CD14-positive monocyte (primary cell): ENCODE data around the gene IPMK. TPM values are rescaled to one million over a fixed set of nuclear protein-coding genes. Genes with fewer than 3 reads are reported as not detected.
A peak's percentile ranks its signal among the peaks of the same experiment; 100 is the strongest.

Experiments used
- DNase-seq, 3 donors: peaks; one replicate each; pipeline ENCODE4 v3.0.0-alpha.2; 2011 to 2022
- H2AFZ ChIP-seq: 2 replicates; pipeline ENCODE4 v1.6.0; 2012; ENCODE audit warnings: mild to moderate bottlenecking, low read depth, low read length, inconsistent platforms; ENCODE audit not compliant: insufficient read depth, poor library complexity, severe bottlenecking
- H3K27ac ChIP-seq, 2 donors: 1 replicate in 1 of 2; 2 replicates in 1 of 2; pipeline ENCODE4 v1.5.1; 2012 to 2013; ENCODE audit warnings: low read length in 2 of 2, control low read depth in 1 of 2, inconsistent platforms in 1 of 2, low read depth in 1 of 2, mild to moderate bottlenecking in 1 of 2
- H3K27me3 ChIP-seq, 2 donors: one replicate each; pipeline versions ENCODE4 v1.6.0 to v1.6.1; 2011 to 2013; ENCODE audit warnings: low read length in 2 of 2; ENCODE audit not compliant: control insufficient read depth in 2 of 2, insufficient read depth in 2 of 2
- H3K36me3 ChIP-seq, 2 donors: replicated peaks in 1 of 2; 1 replicate in 1 of 2; 2 replicates in 1 of 2; pipeline versions ENCODE4 v1.5.1 to v1.6.1; 2012 to 2013; ENCODE audit warnings: low read length in 2 of 2, control low read depth in 1 of 2, inconsistent platforms in 1 of 2, mild to moderate bottlenecking in 1 of 2; ENCODE audit not compliant: insufficient read depth in 2 of 2, control insufficient read depth in 1 of 2
- H3K4me1 ChIP-seq, 2 donors: 1 replicate in 1 of 2; 2 replicates in 1 of 2; pipeline versions ENCODE4 v1.5.1 to v1.6.1; 2012 to 2013; ENCODE audit warnings: low read length in 2 of 2, control low read depth in 1 of 2, inconsistent platforms in 1 of 2, mild to moderate bottlenecking in 1 of 2, moderate library complexity in 1 of 2; ENCODE audit not compliant: insufficient read depth in 2 of 2, control insufficient read depth in 1 of 2
- H3K4me2 ChIP-seq: replicated peaks from 2 replicates; pipeline ENCODE3; 2012; ENCODE audit warnings: low read length, moderate library complexity, mild to moderate bottlenecking; ENCODE audit not compliant: poor library complexity, severe bottlenecking; ENCODE audit errors: extremely low read depth
- H3K4me3 ChIP-seq, 3 experiments: fragments of 200-600 bp in 1 of 3; sonication (generic) in 1 of 3; replicated peaks in 1 of 3; 1 replicate in 2 of 3; 2 replicates in 1 of 3; pipeline ENCODE4 v1.5.1; 2011 to 2013; ENCODE audit warnings: low read length in 3 of 3, mild to moderate bottlenecking in 3 of 3, control low read depth in 2 of 3, low read depth in 2 of 3, inconsistent platforms in 1 of 3, moderate library complexity in 1 of 3
- H3K79me2 ChIP-seq: 2 replicates; pipeline ENCODE4 v1.6.0; 2012; ENCODE audit warnings: mild to moderate bottlenecking, control low read depth, inconsistent platforms, low read length, moderate library complexity; ENCODE audit not compliant: insufficient read depth
- H3K9ac ChIP-seq: 2 replicates; pipeline ENCODE4 v1.6.0; 2017; ENCODE audit warnings: low read length, mild to moderate bottlenecking; ENCODE audit not compliant: insufficient read depth, poor library complexity, severe bottlenecking
- H3K9me3 ChIP-seq, 2 donors: replicated peaks in 1 of 2; 1 replicate in 1 of 2; 2 replicates in 1 of 2; pipeline versions ENCODE4 v1.5.1 to v1.6.1; 2012 to 2013; ENCODE audit warnings: low read length in 2 of 2, control low read depth in 1 of 2; ENCODE audit not compliant: control insufficient read depth in 1 of 2, insufficient read depth in 1 of 2
- H4K20me1 ChIP-seq: 2 replicates; pipeline ENCODE4 v1.6.0; 2012; ENCODE audit warnings: mild to moderate bottlenecking, low read length, control low read depth, moderate library complexity; ENCODE audit not compliant: insufficient read depth
- H3K27ac Mint-ChIP-seq, 7 donors: one replicate each; pipeline ENCODE4 v1.8.0; 2020; ENCODE audit warnings: mild to moderate bottlenecking in 7 of 7, mixed read lengths in 7 of 7, moderate library complexity in 6 of 7, inconsistent platforms in 2 of 7
- H3K27me3 Mint-ChIP-seq, 3 donors: one replicate each; pipeline ENCODE4 v1.8.0; 2021 to 2022; ENCODE audit warnings: low read depth in 3 of 3, mild to moderate bottlenecking in 3 of 3, mixed read lengths in 3 of 3, moderate library complexity in 3 of 3, inconsistent platforms in 1 of 3
- H3K36me3 Mint-ChIP-seq, 2 donors: one replicate each; pipeline ENCODE4 v1.8.0; 2020; ENCODE audit warnings: mixed read lengths in 2 of 2, inconsistent platforms in 1 of 2, mild to moderate bottlenecking in 1 of 2
- H3K4me1 Mint-ChIP-seq: one replicate; pipeline ENCODE4 v1.8.0; 2020; ENCODE audit warnings: mild to moderate bottlenecking, mixed read lengths
- H3K4me3 Mint-ChIP-seq, 2 donors: one replicate each; pipeline ENCODE4 v1.8.0; 2020; ENCODE audit warnings: mild to moderate bottlenecking in 2 of 2, mixed read lengths in 2 of 2, moderate library complexity in 1 of 2
- H3K9me3 Mint-ChIP-seq, 7 donors: one replicate each; pipeline ENCODE4 v1.8.0; 2020 to 2022; ENCODE audit warnings: mixed read lengths in 7 of 7, mild to moderate bottlenecking in 6 of 7, moderate library complexity in 6 of 7, inconsistent platforms in 2 of 7
- WGBS: methylation state at CpG from one replicate; pipeline ENCODE4 v1.1.5; 2013; ENCODE audit warnings: missing lambda C conversion rate; ENCODE audit not compliant: insufficient coverage; 5-methylcytosine and 5-hydroxymethylcytosine counted together
- intact Hi-C, 2 donors: fragments of 100-400 bp; cut with micrococcal nuclease; formaldehyde crosslinking; loops; one replicate each; pipeline versions ENCODE4 v1.15.0 to v1.15.1; 2023
- polyA plus RNA-seq, 3 donors: library from polyadenylated mRNA; depleted of rRNA in 1 of 3; unstranded in 2 of 3; stranded (reverse) in 1 of 3; fragments of 300-500 nt in 2 of 3; fragments of >200 nt in 1 of 3; fragmentation: Illumina TruSeq in 2 of 3; gene quantifications; 1 replicate in 2 of 3; 2 replicates in 1 of 3; pipeline ENCODE4 v1.2.3, GENCODE V29; 2012 to 2021
- TF ChIP-seq, protein P1 (sequence below): fragments of 200-600 bp; IDR thresholded peaks from one replicate; pipeline ENCODE4 v1.8.0; 2022; ENCODE audit warnings: antibody characterized with exemption, mild to moderate bottlenecking

The IPMK gene
- polyA plus RNA-seq, 3 donors: 6.1 to 10.9 (median 8.8) TPM

- H3K27me3 Mint-ChIP-seq: peaks cover 0 to 2% (median 0%) of the 10 kb centered on the region in 3 donors
- intact Hi-C loops: no loop called here
- Histone ChIP-seq H4K20me1 (peaks cover 54% of the 10 kb centered on the region), H3K36me3 (peaks cover 41 to 87% of the 10 kb centered on the region in 2 donors), H3K27ac (no peak overlapping the region), H3K4me1 (no peaks in the 10 kb centered on the region), H3K9ac (no peak overlapping the region), H3K4me3 (no peak overlapping the region), H3K4me2 (no peak overlapping the region), H2AFZ (no peak overlapping the region), H3K9me3 (no peaks in the 10 kb centered on the region), H3K27me3 (no peaks in the 10 kb centered on the region), H3K79me2 (no peaks in the 10 kb centered on the region)
- DNase-seq: no peak
- TF ChIP-seq, protein P1, sequence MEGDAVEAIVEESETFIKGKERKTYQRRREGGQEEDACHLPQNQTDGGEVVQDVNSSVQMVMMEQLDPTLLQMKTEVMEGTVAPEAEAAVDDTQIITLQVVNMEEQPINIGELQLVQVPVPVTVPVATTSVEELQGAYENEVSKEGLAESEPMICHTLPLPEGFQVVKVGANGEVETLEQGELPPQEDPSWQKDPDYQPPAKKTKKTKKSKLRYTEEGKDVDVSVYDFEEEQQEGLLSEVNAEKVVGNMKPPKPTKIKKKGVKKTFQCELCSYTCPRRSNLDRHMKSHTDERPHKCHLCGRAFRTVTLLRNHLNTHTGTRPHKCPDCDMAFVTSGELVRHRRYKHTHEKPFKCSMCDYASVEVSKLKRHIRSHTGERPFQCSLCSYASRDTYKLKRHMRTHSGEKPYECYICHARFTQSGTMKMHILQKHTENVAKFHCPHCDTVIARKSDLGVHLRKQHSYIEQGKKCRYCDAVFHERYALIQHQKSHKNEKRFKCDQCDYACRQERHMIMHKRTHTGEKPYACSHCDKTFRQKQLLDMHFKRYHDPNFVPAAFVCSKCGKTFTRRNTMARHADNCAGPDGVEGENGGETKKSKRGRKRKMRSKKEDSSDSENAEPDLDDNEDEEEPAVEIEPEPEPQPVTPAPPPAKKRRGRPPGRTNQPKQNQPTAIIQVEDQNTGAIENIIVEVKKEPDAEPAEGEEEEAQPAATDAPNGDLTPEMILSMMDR: no peak
- peak overlapping the region in 2 of 7 donors; percentile 9 to 52 for H3K27ac Mint-ChIP-seq
- peaks cover 0 to 10% (median 3%) of the 10 kb centered on the region in 7 donors for H3K9me3 Mint-ChIP-seq
- 79% methylated on average over 3 of the region's 3 CpGs for WGBS
- no peaks in the 10 kb centered on the region for H3K4me1 Mint-ChIP-seq
- H3K4me3 Mint-ChIP-seq: no peak overlapping the region
- H3K36me3 Mint-ChIP-seq: peaks cover 56 to 90% of the 10 kb centered on the region in 2 donors
Measured at GRCh38 chr10:58212622-58213021, 55.1 kb downstream of the IPMK start.

- peaks cover 0 to 2% (median 0%) of the 10 kb centered on the region in 3 donors for H3K27me3 Mint-ChIP-seq
- Histone ChIP-seq H3K27me3 (no peaks in the 10 kb centered on the region), H3K36me3 (peaks cover 32 to 65% of the 10 kb centered on the region in 2 donors), H3K79me2 (no peaks in the 10 kb centered on the region), H3K9me3 (no peaks in the 10 kb centered on the region), H3K9ac (no peak overlapping the region), H3K4me3 (no peak overlapping the region), H4K20me1 (peaks cover 52% of the 10 kb centered on the region), H2AFZ (no peak overlapping the region), H3K4me1 (no peaks in the 10 kb centered on the region), H3K4me2 (no peak overlapping the region), H3K27ac (no peak overlapping the region)
- intact Hi-C loops: no loop called here
- H3K27ac Mint-ChIP-seq: peak overlapping the region in 1 of 7 donors; percentile 5
- peaks cover 0 to 10% (median 3%) of the 10 kb centered on the region in 7 donors for H3K9me3 Mint-ChIP-seq
- no peak overlapping the region for H3K4me3 Mint-ChIP-seq
- TF ChIP-seq, protein P1: no peak
- H3K36me3 Mint-ChIP-seq: peaks cover 46 to 70% of the 10 kb centered on the region in 2 donors
- no peak for DNase-seq
- H3K4me1 Mint-ChIP-seq: no peaks in the 10 kb centered on the region
- WGBS: 100% methylated on average over 6 of the region's 6 CpGs
Measured at GRCh38 chr10:58210160-58210559, 57.5 kb downstream of the IPMK start.
